IPS DF 4.7 (cell line): ENCODE measurements around the gene BCL6B.
"Not testable (repeated sequence)": the region's sequence is repeated elsewhere in the genome, so short reads cannot be mapped to it uniquely, and the experiment has no call there.

ENCODE experiments used
- DNase-seq: peaks from one replicate; pipeline ENCODE4 v3.0.0-alpha.2; 2013; ENCODE audit warnings: low spot score; ENCODE audit errors: extremely low read depth

Gene BCL6B

DNA sequence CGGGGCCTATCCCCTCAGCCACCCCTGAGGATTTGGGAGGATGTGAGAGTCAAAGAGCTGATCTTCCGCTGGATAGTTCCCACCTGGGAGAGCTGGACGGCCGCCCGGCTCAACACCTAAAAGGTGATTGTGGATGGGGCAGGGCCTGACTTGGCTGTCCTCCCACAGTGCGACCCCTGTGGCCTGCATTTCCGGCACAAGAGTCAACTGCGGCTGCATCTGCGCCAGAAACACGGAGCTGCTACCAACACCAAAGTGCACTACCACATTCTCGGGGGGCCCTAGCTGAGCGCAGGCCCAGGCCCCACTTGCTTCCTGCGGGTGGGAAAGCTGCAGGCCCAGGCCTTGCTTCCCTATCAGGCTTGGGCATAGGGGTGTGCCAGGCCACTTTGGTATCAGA is 4.5 kb downstream of the BCL6B start:
- DNase-seq = no peak

GRCh38 chr17:7029096-7029495 is 6.2 kb downstream of the BCL6B start:
- no peak for DNase-seq

DNA sequence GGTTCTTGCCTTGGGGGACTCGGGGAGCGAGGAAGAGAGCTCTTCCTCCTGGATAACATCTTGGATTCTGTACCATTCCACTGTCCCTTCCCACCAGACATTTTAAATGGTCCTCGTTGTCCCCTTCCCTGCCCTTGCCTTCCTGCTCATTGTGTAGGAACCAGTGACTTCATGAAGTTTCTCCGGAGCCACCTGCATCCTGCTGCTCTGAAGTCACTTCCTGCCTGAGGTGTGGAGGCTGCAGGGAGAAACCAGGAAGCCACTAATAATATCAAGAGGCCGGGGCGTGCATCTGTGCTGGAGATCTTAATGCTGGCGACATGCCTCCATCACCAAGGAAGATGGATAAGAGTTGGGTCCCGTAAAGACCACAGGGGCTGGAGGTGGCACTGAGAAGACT is 6.8 kb downstream of the BCL6B start:
- DNase-seq = no peak

DNA sequence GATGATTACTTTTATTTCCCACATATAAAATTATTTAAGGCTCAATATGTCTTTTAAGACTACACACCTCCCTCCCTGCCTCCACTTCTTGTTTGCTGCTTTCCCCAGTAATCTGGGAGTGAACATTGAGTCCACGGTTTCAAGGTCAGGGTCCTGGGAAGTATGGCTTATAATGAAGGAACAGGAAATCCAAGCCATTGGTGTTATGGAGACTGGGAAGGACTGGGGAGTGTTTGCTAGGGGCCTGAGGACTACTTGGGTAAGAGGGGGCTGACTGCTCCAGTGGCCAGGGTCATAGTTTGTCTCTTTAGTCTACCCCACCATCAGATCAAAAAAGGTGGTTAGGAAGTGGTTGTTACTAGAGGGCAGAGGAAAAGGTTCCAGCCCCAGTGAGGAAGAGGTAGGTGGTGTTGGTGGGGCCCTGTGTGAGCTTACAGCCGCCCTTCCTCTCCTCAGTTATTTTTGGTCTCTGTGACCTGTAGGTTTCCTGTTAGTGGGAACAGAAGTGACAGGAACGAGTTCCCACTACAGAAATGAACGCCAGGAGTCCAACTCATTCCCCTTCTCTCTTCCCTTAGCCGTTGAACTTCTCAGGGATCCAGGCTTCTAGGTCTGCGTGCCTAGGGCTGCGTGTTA is 12.2 kb downstream of the BCL6B start:
- no peak for DNase-seq

DNA sequence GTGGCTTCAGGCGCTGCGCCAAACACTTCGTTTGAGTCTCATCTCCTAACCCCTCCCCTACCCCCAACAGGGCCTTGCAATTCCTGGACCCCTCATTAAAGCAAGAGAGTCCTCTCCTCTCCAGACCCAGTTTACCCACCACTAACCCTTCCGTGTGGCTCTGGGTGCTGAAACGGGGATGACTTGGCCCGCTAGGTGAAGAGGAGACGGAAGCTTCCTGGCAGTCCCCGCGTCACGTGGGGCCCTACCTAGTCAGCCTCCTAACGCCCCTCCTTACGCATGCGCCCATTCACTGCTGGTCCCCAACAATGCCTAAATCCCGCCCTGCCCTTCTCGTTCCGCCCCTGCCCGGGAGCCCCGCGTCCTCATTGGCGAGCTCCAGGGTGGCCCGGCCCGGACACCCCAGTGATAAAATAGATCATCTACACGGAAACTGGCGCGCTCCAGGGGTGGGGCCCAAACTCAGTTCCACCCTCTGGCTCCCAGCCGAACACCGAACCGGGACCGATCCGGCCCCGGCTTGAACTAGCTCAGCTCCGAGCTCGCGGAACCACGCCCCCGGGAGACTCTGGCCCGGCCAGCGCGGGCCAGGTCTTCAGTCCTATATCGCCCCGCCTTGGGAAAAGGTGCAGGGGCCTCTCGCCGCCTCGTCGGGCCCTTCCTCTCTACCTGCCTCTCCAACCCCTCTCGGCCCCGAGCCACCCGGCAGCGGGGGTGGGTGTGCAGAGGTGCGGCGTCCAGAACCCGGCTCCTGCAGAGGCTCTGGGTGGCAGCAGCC is 12.9 kb downstream of the BCL6B start, which contains the start of gene SLC16A13:
Gene SLC16A13 (plus strand): TSS at position 425 of the 778 bp plus-strand sequence. CDS start 368 bp downstream, outside the sequence.
- peak; percentile 89 for DNase-seq

GRCh38 chr17:7038025-7038862 is 15.4 kb downstream of the BCL6B start:
- no peak for DNase-seq

DNA sequence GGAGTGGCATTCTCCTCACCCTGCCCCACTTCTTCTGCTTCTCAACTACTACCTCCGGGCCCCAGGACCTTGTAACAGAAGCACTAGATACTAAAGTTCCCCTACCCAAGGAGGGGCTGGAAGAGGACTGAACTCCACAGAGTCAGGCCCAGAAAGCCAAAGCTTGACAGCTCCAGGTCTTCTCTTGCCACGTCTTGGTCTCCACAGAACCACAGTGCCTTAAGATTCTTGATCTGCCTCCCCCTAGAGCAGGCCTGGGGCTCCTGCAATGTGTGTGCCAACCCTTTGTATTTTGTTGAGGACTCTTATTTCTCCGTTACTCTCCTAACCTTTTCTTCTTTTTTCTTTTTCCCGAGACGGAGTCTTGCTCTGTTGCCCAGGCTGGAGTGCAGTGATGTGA is 17.0 kb downstream of the BCL6B start:
- no peak for DNase-seq

DNA sequence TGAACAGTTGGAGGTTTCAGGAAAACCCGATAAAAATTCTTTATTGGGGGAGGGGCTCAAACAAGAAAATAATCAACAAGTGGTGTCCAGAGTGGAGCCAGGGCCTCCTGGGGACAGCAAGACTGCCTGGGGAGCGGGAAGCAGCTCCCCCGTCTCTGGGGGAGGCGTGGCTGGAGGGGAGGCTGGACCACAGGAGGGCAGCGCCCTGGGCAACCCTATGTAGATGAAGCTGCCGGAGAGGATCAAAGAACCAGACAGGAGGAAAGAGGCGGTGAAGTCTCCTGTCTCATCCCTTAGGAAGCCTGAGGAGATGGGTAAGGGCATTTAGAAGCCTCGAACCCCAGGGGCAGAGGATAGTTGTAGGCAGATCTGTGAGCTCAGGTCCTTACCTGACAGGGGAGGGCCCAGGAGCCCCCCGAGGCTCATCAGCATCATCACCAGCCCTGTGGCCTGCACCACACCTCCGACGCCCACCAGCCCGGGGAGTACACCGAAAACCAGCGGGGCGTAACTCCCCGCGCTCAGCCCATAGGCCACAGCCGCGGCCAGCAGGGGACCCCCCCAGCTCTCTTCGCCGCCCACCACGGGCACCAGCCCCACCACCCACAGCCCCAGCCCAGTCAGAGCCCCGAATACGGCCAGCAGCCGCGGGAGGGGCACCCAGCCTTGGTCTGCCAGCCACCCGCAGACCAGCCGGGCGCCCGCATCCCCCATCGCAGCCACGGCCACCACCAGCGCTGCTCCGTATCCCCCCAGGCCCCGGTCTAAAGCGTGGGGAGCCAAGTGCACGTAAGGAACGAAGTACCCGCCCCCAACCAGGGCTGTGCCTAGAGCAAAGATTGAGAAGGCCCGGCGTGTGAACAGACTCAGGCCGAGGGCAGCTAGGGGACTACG is 19.0 kb downstream of the BCL6B start:
- no peak for DNase-seq

- no peak for DNase-seq
These were observed 19.8 kb downstream of the BCL6B start for GRCh38 chr17:7042501-7043181.

- DNase-seq = no peak
These were observed 20.3 kb downstream of the BCL6B start for GRCh38 chr17:7043182-7043496.

- no peak for DNase-seq
These were observed 20.8 kb downstream of the BCL6B start, which contains the start of gene SLC16A11 for GRCh38 chr17:7043497-7044198. Gene SLC16A11, minus strand, starts transcription at chr17:7044092. Its CDS starts 579 bp downstream, at chr17:7043513.

DNA sequence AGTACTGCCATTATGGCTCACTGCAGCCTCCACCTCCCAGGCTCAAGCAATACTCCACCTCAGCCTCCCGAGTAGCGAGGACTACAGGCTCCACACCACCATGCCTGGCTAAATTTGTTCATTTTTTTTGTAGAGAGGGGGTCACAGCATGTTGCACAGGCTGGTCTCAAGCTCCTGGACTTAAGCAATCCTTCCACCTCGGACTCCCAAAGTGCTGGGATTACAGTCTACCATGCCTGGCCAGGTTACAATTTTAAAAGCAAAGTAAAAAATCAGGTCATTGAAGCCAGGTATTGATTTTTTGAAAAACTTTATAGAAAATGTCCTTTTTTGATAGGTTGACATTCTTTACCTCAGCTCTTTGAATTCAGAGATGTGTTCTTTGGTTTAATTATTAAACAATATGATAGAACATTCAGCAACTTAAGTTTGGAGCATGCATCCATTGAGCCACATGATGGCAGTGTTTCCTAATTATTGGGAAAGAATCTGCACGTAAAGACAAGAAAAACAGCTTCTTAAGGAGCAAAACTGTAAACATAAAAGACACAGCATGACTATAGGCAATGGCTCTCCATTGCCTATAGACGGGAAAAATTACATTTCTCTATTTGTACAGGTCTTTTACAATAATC is 22.8 kb downstream of the BCL6B start:
- DNase-seq = no peak

DNA sequence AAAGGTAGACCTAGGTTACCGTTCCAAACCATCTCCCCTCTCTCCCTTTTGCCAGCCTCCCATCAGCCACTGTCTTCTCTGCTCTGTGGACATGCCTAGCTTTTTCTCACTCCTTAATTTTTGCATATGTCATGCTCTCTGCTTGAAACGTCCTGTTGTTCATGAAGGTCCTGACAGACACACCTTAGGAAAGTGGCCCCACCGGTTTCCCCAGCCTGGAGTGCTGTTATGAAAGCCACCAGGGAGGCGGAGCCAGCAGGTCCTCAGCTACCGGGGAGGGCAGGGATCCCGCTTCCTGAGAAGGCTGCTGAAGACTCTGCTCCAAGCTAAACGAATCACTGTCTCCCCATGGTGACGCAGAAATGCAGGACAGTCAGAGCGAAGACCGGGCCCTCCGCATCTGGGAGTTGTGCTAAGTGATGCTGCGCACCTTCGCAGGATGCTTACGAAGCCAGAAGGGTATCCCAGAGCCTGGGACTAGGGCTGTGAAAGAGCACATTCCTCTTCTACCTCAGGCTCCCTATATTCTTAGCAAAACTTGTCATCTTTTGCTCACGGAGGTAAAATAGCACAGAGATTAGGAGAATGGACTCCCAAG is 23.4 kb downstream of the BCL6B start:
- no peak for DNase-seq

DNA sequence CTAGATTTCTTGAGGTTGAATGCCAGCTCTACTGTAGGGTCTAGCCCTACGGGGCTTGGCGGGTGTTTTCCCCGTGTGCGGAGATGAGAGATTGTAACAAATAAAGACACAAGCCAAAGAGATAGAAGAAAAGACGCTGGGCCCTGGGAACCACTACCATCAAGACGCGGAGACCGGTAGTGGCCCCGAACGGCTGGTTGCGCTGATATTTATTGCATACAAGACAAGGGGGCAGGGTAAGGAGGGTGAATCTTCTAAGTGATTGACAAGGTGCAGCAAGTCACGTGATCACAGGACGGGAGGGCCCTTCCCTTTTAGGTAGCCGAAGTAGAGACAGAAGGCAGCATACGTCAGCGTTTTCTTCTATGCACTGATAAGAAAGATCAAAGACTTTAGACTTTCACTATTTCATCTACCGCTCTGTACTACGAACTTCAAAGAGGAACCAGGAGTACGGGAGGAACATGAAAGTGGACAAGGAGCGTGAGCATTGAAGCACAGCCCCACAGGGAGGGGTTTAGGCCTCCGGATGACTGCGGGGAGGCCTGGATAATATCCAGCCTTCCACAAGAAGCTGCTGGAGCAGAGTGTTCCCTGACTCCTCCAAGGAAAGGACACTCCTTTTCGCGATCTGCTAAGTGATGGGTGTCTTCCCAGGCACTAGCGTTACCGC is 24.0 kb downstream of the BCL6B start:
- not testable (repeated sequence) for DNase-seq

DNA sequence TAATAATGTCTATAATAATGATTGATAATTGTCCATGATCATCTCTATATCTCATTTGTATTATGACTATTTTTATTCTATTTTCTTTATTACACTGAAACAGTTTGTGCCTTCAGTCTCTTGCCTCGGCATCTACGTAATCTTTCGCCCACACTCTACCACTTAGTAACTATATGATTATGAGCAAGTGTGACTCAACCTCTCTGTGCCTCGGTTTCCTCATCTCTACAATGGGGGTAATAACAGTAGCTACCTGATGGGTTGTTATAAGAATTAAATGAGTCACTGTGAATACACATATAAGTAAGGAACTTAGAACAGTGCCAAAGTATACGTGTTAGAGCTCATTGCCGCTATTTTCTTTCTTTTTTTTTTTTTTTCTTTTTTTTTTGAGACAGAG is 24.7 kb downstream of the BCL6B start:
- DNase-seq = no peak

- no peak for DNase-seq
These were observed 26.1 kb downstream of the BCL6B start for GRCh38 chr17:7048968-7049367.

GRCh38 chr17:7050583-7050982 is 27.7 kb downstream of the BCL6B start:
- DNase-seq = not testable (repeated sequence)

GRCh38 chr17:7056386-7056785 is 33.5 kb downstream of the BCL6B start:
- DNase-seq = no peak
